GM10248 (cell line): ENCODE data around the gene NUCB1.

Experiments
- CTCF ChIA-PET: fragments of 300-600 bp; sonication (Branson Sonifier 250); formaldehyde crosslinking; extraction: SDS; loops from one replicate; lab custom pipeline; 2021; ENCODE audit warnings: antibody characterized with exemption; lab: Yijun Ruan, JAX
- POLR2A ChIA-PET: fragments of 350-650 bp; sonication (Branson Sonifier 250); formaldehyde crosslinking; extraction: SDS; loops from one replicate; lab custom pipeline; 2020; ENCODE audit warnings: antibody characterized with exemption; lab: Yijun Ruan, JAX
- DNase-seq: peaks from one replicate; pipeline ENCODE4 v3.0.0; 2012; ENCODE audit errors: extremely low spot score
- TF ChIP-seq, protein P1 (sequence below): IDR thresholded peaks from 2 replicates; pipeline ENCODE4 v1.5.1; 2012; ENCODE audit warnings: mild to moderate bottlenecking, low read depth; ENCODE audit errors: extremely low read depth, missing control alignments, control extremely low read depth

NUCB1 gene

DNA sequence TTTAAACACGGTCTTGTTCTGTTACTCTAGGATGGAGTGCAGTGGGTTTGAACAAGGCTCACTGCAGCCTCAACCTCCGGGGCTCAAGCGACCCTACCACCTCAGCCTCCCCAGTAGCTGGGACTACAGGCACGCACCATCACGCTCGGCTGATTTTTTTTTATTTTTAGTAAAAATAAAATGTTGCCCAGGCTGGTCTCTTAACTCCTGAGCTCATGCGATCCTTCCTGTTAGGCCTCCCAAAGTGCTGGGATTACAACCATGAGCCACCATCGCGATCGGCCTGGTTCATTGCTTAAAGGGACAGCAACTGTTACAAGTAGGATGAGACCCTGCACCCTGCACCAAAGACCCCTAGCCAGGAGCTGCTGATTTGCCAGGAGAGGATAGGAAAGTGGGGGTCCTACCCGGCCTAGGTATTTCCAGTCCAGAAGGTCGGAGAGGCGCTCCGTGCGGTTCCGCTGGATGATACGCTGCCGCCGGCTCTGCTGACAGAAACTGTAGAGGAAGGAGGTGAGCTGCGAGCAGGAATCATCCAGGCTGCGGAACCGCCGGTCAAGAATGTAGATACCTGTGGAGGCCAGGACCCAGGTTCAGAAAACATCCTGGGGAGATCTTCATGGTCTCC lies 70.1 kb downstream of the NUCB1 start:
- no peak for DNase-seq
- ChIA-PET CTCF (interaction anchor here (0.6 to 6.3 kb wide), 46 partner anchors 8 to 324 kb away, joined by 3 to 53 read pairs (median 4); partner anchors contain the start of genes BAX, BCAT2, CA11 and DHDH), POLR2A (interaction anchor here (0.6 to 1.7 kb wide), 9 partner anchors 8 to 149 kb away, joined by 3 to 10 read pairs (median 4); no protein-coding TSS in a partner anchor)
- TF ChIP-seq, protein P1, sequence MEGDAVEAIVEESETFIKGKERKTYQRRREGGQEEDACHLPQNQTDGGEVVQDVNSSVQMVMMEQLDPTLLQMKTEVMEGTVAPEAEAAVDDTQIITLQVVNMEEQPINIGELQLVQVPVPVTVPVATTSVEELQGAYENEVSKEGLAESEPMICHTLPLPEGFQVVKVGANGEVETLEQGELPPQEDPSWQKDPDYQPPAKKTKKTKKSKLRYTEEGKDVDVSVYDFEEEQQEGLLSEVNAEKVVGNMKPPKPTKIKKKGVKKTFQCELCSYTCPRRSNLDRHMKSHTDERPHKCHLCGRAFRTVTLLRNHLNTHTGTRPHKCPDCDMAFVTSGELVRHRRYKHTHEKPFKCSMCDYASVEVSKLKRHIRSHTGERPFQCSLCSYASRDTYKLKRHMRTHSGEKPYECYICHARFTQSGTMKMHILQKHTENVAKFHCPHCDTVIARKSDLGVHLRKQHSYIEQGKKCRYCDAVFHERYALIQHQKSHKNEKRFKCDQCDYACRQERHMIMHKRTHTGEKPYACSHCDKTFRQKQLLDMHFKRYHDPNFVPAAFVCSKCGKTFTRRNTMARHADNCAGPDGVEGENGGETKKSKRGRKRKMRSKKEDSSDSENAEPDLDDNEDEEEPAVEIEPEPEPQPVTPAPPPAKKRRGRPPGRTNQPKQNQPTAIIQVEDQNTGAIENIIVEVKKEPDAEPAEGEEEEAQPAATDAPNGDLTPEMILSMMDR: no peak

DNA sequence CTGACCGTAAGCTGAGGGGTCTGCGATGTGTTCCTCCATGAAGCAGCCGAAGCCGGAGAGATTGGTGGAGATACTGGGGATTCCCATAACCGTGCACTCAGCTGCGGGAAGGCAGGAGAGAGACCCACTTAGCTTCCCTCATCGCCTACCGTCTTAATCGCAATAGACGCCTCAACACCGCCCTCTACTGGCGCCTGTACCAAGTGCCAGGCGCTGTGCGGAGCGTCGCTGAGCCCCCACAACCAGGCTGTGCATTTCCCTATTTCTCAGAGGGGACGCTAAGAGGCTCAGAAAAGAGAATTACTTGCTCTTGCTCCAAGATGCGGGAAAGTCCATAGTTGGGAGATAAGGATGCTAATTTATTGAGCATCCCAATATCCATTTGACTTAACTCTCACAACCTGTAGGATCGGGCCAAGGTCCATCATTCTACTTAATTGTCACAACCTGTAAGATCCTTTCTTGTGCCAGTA lies 70.8 kb downstream of the NUCB1 start:
- ChIA-PET POLR2A (interaction anchor here (0.6 to 1.7 kb wide), 8 partner anchors 8 to 149 kb away, joined by 3 to 10 read pairs (median 4); no protein-coding TSS in a partner anchor), CTCF (interaction anchor here (0.6 to 6.3 kb wide), 46 partner anchors 9 to 325 kb away, joined by 3 to 53 read pairs (median 4); partner anchors contain the start of genes BAX, BCAT2, CA11 and DHDH)
- TF ChIP-seq, protein P1: peak; percentile 93
- peak; percentile 77 for DNase-seq
